Lower leg skin (tissue), 3 donors: ENCODE measurements around the gene MYBPH.

Experiments
- POLR2A ChIP-seq, 2 donors: fragments of 450-650 bp; IDR thresholded peaks; one replicate each; pipeline ENCODE4 v1.6.1; 2016 to 2017; ENCODE audit warnings: antibody characterized with exemption in 2 of 2, mild to moderate bottlenecking in 1 of 2, moderate library complexity in 1 of 2
- TF ChIP-seq, protein P1 (sequence below), 3 donors: fragments of 450-650 bp; IDR thresholded peaks; one replicate each; pipeline ENCODE4 v1.5.1; 2016; ENCODE audit warnings: antibody characterized with exemption in 3 of 3, mild to moderate bottlenecking in 3 of 3, moderate library complexity in 2 of 3

DNA sequence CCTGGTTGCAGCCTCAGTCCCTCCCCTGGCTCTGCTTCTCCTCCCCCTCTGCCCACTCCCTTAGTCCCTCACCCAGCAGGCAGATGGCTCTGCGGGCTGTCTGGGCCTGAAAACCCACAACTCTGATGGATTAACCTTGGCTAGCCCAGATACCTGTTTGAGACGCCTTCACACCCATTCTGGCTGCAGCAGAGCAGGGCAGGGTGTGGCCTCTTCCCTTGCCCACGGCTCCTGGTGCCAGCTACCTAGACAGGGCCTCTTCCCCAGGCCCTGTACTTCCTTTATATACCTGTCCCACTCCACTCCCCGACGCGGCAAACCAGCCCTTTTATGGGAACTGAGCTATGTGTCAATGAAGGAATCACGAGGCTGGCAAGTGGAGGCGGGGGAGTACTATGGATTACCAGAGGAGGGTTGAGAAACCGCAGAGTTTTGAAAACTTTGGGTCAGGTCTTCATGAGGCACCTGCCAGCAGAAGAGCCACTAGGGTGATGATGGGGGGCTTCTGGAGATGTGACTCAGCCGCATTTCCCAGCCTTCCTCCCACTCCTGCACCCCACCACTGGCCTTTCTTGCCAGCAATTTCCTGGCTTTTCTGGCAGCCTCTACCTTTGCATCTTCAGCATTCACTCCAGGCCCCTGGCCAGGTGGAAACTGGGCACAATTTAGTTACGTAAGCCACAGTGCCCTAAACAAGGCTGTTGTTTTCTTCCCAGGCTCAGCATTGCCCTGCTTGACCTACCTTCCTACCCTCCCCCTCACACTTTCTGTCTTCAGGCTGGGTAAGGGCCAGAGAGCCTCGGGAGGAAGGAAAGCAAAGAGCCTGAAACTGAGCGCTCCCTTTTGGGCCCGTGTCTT is 11.0 kb upstream of the MYBPH start, which contains the start of gene CHI3L1:
- no peak for TF ChIP-seq POLR2A (IDR thresholded peaks at IDR 0.05)
- TF ChIP-seq, protein P1, sequence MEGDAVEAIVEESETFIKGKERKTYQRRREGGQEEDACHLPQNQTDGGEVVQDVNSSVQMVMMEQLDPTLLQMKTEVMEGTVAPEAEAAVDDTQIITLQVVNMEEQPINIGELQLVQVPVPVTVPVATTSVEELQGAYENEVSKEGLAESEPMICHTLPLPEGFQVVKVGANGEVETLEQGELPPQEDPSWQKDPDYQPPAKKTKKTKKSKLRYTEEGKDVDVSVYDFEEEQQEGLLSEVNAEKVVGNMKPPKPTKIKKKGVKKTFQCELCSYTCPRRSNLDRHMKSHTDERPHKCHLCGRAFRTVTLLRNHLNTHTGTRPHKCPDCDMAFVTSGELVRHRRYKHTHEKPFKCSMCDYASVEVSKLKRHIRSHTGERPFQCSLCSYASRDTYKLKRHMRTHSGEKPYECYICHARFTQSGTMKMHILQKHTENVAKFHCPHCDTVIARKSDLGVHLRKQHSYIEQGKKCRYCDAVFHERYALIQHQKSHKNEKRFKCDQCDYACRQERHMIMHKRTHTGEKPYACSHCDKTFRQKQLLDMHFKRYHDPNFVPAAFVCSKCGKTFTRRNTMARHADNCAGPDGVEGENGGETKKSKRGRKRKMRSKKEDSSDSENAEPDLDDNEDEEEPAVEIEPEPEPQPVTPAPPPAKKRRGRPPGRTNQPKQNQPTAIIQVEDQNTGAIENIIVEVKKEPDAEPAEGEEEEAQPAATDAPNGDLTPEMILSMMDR (IDR thresholded peaks at IDR 0.05): no peak
